ENCODE measurements around the gene STIM1.

Gene STIM1

DNA sequence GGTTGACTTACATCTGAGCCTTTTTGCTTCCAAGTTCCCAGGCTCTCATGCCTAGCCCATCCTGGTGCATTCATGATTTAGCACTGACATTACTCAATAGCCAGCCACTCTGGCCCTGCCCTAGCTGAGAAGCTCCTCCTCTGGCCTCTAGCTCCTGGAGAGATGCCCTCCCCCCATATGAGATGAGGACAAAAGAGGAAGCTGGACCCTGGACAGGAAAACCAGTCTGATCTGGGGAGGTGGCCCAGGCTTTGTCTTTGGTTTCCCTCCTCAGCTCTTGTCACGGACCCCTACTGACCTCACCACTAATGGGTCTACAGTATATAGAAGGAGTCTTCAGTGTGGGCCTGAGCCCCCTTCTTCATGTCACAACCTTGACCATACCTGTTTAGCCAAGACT, 17.7 kb upstream of the STIM1 start:
- peaks cover 13% of the 10 kb centered on the region for H3K4me1 ChIP-seq (ENCODE audit: insufficient read depth, insufficient read length)
- no peaks in the 10 kb centered on the region for H3K9me3 ChIP-seq (ENCODE audit: insufficient read depth, low read length)
- H3K9ac ChIP-seq (ENCODE audit: insufficient read length, low read depth) = no peak overlapping the region
- H3K36me3 ChIP-seq (ENCODE audit: insufficient read depth, insufficient read length, low read length) = peaks cover 55% of the 10 kb centered on the region
- no peak for DNase-seq (ENCODE audit: low read depth, low spot score)
- H3K4me3 ChIP-seq (ENCODE audit: insufficient read length, low read depth) = no peak overlapping the region
- TF ChIP-seq SUZ12 (IDR thresholded peaks at IDR 0.05; ENCODE audit: extremely low read depth, insufficient read depth, insufficient read length) (no peak), YY1 (IDR thresholded peaks at IDR 0.05; ENCODE audit: insufficient read depth, insufficient read length) (no peak), ZNF274 (IDR thresholded peaks at IDR 0.05; ENCODE audit: low read depth, low read length) (no peak)
- no peaks in the 10 kb centered on the region for H3K27me3 ChIP-seq (ENCODE audit: insufficient read depth, insufficient read length)

DNA sequence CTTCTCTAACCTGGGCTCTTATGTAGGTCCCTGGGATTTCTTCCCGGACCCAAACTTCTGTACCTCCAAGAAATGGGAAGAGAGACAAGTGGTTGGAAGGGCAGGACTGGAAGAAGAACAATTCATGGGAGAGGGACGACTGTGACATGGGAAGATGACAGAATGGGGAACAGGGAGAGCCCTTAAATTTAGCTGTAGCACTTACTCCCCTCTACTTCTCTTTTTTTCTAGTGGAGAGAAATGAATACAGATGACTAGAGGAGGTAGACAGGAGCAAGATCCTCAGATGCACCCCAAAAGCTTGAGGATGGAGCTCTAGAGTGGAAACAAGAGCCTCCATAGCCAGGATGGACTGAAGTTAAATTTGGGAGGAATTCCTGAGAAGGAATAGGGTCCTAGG, 17.0 kb upstream of the STIM1 start:
- TF ChIP-seq YY1 (IDR thresholded peaks at IDR 0.05; ENCODE audit: insufficient read depth, insufficient read length) (no peak), ZNF274 (IDR thresholded peaks at IDR 0.05; ENCODE audit: low read depth, low read length) (no peak), SUZ12 (IDR thresholded peaks at IDR 0.05; ENCODE audit: extremely low read depth, insufficient read depth, insufficient read length) (no peak)
- DNase-seq (ENCODE audit: low read depth, low spot score) = no peak
- no peaks in the 10 kb centered on the region for H3K27me3 ChIP-seq (ENCODE audit: insufficient read depth, insufficient read length)
- peaks cover 13% of the 10 kb centered on the region for H3K4me1 ChIP-seq (ENCODE audit: insufficient read depth, insufficient read length)
- no peaks in the 10 kb centered on the region for H3K9me3 ChIP-seq (ENCODE audit: insufficient read depth, low read length)
- peak overlapping the region; percentile 38 for H3K9ac ChIP-seq (ENCODE audit: insufficient read length, low read depth)
- peaks cover 48% of the 10 kb centered on the region for H3K36me3 ChIP-seq (ENCODE audit: insufficient read depth, insufficient read length, low read length)
- H3K4me3 ChIP-seq (ENCODE audit: insufficient read length, low read depth) = no peak overlapping the region

DNA sequence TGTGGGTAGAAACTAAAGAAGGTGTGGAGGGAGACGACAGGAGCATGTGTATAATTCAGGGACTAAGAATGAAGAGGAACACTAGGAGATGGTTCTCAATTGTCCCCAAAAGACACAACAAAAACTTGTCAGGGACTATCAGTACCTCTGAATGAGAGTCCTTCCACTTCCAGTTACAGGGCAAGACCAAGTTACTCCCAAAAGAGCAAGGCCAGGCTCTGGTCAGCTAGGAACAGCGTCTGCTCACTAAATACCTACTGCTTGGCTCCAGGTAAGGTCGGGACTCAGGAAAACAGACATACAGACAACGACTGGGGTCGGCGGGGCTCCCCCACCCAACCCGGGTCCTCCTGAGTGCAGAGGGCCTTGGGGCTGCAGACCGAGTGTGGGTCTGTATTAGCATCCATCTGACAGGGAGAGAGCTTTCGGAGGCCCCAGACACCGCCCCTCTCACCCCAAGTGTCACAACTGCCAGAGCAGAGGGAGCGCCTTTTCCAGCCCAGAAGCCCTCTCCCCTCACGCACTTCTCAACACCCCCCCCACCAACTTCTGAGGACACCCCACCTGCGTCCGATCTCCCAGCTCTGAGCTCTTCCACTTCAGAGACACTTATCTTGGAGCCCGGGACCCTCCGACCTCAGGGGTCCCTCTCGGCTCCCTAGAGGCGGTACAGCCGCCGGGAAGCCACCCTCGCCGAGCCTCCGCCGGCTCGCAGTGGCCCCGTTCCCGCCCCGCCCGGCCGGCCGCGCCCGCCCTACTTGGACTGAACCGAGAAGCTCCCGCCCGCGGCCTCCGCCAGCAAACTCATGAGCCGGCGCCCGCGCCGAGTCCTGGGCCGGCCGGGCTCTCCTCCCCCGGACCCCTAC, 15.2 kb upstream of the STIM1 start:
- DNase-seq (ENCODE audit: low read depth, low spot score) = no peak
- H3K27me3 ChIP-seq (ENCODE audit: insufficient read depth, insufficient read length) = no peaks in the 10 kb centered on the region
- H3K4me1 ChIP-seq (ENCODE audit: insufficient read depth, insufficient read length) = peaks cover 11% of the 10 kb centered on the region
- H3K9ac ChIP-seq (ENCODE audit: insufficient read length, low read depth) = peak overlapping the region; percentile 87
- peak overlapping the region; percentile 80 for H3K4me3 ChIP-seq (ENCODE audit: insufficient read length, low read depth)
- TF ChIP-seq YY1 (IDR thresholded peaks at IDR 0.05; ENCODE audit: insufficient read depth, insufficient read length) (no peak), ZNF274 (IDR thresholded peaks at IDR 0.05; ENCODE audit: low read depth, low read length) (no peak), SUZ12 (IDR thresholded peaks at IDR 0.05; ENCODE audit: extremely low read depth, insufficient read depth, insufficient read length) (no peak)
- no peaks in the 10 kb centered on the region for H3K9me3 ChIP-seq (ENCODE audit: insufficient read depth, low read length)
- peaks cover 32% of the 10 kb centered on the region for H3K36me3 ChIP-seq (ENCODE audit: insufficient read depth, insufficient read length, low read length)

DNA sequence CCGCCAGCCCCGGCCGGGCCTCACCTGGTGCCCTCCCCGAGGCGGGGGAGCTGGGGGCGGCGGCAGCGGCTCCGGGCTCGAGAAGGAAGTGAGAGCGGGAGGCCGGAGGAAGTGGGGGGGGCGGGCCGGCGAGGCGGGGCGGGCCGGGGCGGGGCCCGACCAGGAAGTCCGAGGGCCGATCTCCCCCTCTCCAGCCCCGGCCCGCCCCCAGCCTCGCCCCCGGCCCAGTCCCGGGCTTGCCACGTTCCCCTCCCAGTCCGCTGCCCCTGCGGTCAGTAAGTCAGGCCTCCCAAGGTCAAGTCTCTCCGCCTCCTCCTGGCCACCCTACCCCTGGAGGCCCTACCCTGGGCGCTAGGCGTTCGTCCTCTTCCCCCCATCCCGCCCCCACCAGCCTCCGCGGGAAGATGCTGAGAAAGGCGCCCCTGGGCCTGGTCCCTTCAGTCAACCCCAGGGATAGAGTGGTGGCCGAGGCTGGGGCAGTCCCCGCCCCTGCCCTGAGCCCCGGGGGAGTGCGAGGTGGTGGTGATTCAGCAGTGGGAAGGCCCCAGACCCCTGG, 14.5 kb upstream of the STIM1 start, which contains the start of gene RHOG:
Gene RHOG, minus strand, starts transcription at position 90 of the 556 bp plus-strand sequence. CDS start 12,821 bp downstream, outside the sequence.
- DNase-seq (ENCODE audit: low read depth, low spot score) = no peak
- TF ChIP-seq YY1 (IDR thresholded peaks at IDR 0.05; ENCODE audit: insufficient read depth, insufficient read length) (no peak), ZNF274 (IDR thresholded peaks at IDR 0.05; ENCODE audit: low read depth, low read length) (no peak), SUZ12 (IDR thresholded peaks at IDR 0.05; ENCODE audit: extremely low read depth, insufficient read depth, insufficient read length) (no peak)
- Histone ChIP-seq H3K36me3 (ENCODE audit: insufficient read depth, insufficient read length, low read length) (peaks cover 27% of the 10 kb centered on the region), H3K9ac (ENCODE audit: insufficient read length, low read depth) (peak within 1 kb of the TSS; percentile 87), H3K9me3 (ENCODE audit: insufficient read depth, low read length) (no peaks in the 10 kb centered on the region), H3K4me1 (ENCODE audit: insufficient read depth, insufficient read length) (peaks cover 11% of the 10 kb centered on the region), H3K4me3 (ENCODE audit: insufficient read length, low read depth) (peak within 1 kb of the TSS; percentile 80), H3K27me3 (ENCODE audit: insufficient read depth, insufficient read length) (no peaks in the 10 kb centered on the region)

DNA sequence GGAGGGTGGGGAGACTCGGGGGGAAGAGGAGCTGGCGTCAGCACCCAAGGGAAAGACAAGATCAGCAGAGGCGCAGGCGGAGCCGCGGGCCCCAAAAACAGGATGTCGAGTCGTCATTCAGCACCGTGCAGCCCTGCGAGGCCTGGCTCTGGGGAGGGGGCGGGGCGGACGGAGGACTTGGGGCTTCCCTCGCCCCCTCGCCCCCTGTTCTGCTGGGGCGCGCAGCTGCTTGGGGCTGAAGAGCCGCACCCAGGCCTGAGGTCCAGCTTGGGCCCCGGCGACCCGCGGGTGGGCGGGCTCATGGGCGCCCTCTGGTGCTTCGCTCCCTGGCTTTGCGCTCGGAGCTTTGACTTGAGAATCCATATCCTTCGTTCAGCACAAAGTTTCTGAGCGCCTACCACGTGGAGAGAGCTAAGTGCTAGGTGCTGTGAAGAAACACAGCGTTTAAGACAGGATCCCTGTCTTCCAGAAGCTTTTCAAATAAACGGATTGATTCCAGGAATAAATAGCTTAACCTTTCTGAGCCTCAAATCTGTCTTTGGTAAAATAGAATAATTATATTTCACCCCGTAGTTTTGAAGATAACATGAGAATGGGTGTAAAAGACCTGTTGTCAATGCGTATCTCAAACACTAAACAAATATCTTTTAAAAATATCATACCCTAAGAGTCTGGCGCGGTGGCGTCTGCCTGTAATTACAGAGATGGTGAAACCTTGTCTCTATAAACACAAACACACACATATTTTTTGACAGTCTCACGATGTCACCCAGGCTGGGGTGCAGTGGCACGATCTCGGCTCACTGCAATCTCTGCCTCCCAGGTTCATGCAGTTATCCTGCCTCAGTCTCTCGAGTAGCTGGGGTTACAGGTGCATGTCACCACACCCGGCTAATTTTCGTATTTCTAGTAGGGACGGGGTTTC, 13.8 kb upstream of the STIM1 start:
- DNase-seq (ENCODE audit: low read depth, low spot score) = peak; percentile 72
- Histone ChIP-seq H3K36me3 (ENCODE audit: insufficient read depth, insufficient read length, low read length) (peaks cover 24% of the 10 kb centered on the region), H3K4me3 (ENCODE audit: insufficient read length, low read depth) (peak overlapping the region; percentile 36), H3K9ac (ENCODE audit: insufficient read length, low read depth) (peak overlapping the region; percentile 82), H3K27me3 (ENCODE audit: insufficient read depth, insufficient read length) (no peaks in the 10 kb centered on the region), H3K9me3 (ENCODE audit: insufficient read depth, low read length) (no peaks in the 10 kb centered on the region), H3K4me1 (ENCODE audit: insufficient read depth, insufficient read length) (peaks cover 11% of the 10 kb centered on the region)
- TF ChIP-seq SUZ12 (IDR thresholded peaks at IDR 0.05; ENCODE audit: extremely low read depth, insufficient read depth, insufficient read length) (no peak), ZNF274 (IDR thresholded peaks at IDR 0.05; ENCODE audit: low read depth, low read length) (no peak), YY1 (IDR thresholded peaks at IDR 0.05; ENCODE audit: insufficient read depth, insufficient read length) (no peak)

DNA sequence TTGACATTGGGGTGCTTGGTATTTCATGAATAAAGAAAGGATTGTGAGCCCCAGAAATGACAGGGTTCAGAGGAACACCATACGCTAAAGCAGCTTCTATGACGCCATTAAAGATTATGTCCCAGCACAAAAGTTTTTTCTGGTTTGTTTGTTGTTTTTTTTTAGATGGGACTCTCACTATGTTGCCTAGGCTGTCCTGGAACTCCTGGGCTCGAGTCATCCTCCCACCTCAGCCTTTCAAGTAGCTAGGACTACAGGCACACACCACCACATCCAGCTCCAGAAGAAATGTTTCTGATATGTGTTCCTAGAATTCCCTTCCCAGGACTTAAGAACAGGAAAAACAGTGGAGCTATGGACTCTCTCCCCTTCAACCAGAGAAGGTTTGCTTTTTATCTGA, 12.1 kb upstream of the STIM1 start:
- Histone ChIP-seq H3K9ac (ENCODE audit: insufficient read length, low read depth) (no peak overlapping the region), H3K36me3 (ENCODE audit: insufficient read depth, insufficient read length, low read length) (peaks cover 9% of the 10 kb centered on the region), H3K27me3 (ENCODE audit: insufficient read depth, insufficient read length) (no peaks in the 10 kb centered on the region), H3K4me3 (ENCODE audit: insufficient read length, low read depth) (no peak overlapping the region), H3K9me3 (ENCODE audit: insufficient read depth, low read length) (no peaks in the 10 kb centered on the region), H3K4me1 (ENCODE audit: insufficient read depth, insufficient read length) (peaks cover 8% of the 10 kb centered on the region)
- no peak for DNase-seq (ENCODE audit: low read depth, low spot score)
- TF ChIP-seq YY1 (IDR thresholded peaks at IDR 0.05; ENCODE audit: insufficient read depth, insufficient read length) (no peak), ZNF274 (IDR thresholded peaks at IDR 0.05; ENCODE audit: low read depth, low read length) (no peak), SUZ12 (IDR thresholded peaks at IDR 0.05; ENCODE audit: extremely low read depth, insufficient read depth, insufficient read length) (no peak)
